Epithelial cell of umbilical artery (primary cell): ENCODE measurements around the gene PIANP. TPM values are rescaled to one million over a fixed set of nuclear protein-coding genes. Genes with fewer than 3 reads are reported as not detected.

Source experiments
- total RNA-seq: library from RNA; depleted of rRNA; stranded (reverse); fragments of >200 nt; gene quantifications from 2 replicates; pipeline ENCODE4 v1.2.3, GENCODE V29; 2014

The PIANP gene
- total RNA-seq = under 0.01 TPM in 1 of 2 replicates, not detected in the other

GRCh38 chr12:6700646-6701051 is at the start of gene PIANP:
Gene PIANP (minus strand): TSS chr12:6700815. CDS start chr12:6698061, 2,754 bp downstream.

GRCh38 chr12:6723607-6724408 is 23.2 kb upstream of the PIANP start, which contains the start of gene COPS7A:
Gene COPS7A (plus strand): TSS chr12:6724046. CDS start chr12:6724657, 611 bp downstream.

GRCh38 chr12:6688999-6689882 is 11.4 kb downstream of the PIANP start, which contains the start of gene ZNF384:
Gene ZNF384 (minus strand): TSS chr12:6689375. CDS start chr12:6679520, 9,855 bp downstream.

GRCh38 chr12:6662906-6663742 is 37.5 kb downstream of the PIANP start, which contains the start of gene ING4:
Gene ING4 (minus strand): TSS chr12:6663119. CDS start chr12:6663101, 18 bp downstream.

GRCh38 chr12:6647083-6647604 is 53.5 kb downstream of the PIANP start, which contains the start of gene ACRBP:
Gene ACRBP (minus strand): TSS chr12:6647432. CDS start chr12:6647366, 66 bp downstream.

Other genes with a start within 250 kb of the PIANP start
- gene TAPBPL, start 248.8 kb downstream of the PIANP start, total RNA-seq = 3.9 and 6.8 TPM in 2 replicates
- 2.3 and 2.7 TPM in 2 replicates for gene VAMP1, start 230.1 kb downstream of the PIANP start, total RNA-seq
- gene MRPL51, start 207.6 kb downstream of the PIANP start, total RNA-seq = 109 and 117 TPM in 2 replicates
- gene NCAPD2, start 206.7 kb downstream of the PIANP start, total RNA-seq = 44.8 and 62.3 TPM in 2 replicates
- gene GAPDH, start 166.3 kb downstream of the PIANP start, total RNA-seq = 4,775 and 7,237 TPM in 2 replicates
- gene IFFO1, start 144.8 kb downstream of the PIANP start, total RNA-seq = 7.6 and 7.8 TPM in 2 replicates
- 21.4 and 33.9 TPM in 2 replicates for gene NOP2, start 132.5 kb downstream of the PIANP start, total RNA-seq
- gene CHD4, start 93.4 kb downstream of the PIANP start, total RNA-seq = 143 and 200 TPM in 2 replicates
- gene LPAR5, start 64.9 kb downstream of the PIANP start, total RNA-seq = not detected in 2 replicates
- 0.32 and 0.46 TPM in 2 replicates for gene ACRBP, start 53.4 kb downstream of the PIANP start, total RNA-seq
- gene ING4, start 37.7 kb downstream of the PIANP start, total RNA-seq = 36.7 and 52.1 TPM in 2 replicates
- gene ZNF384, start 11.4 kb downstream of the PIANP start, total RNA-seq = 7.1 and 8.8 TPM in 2 replicates
- gene COPS7A, start 23.2 kb upstream of the PIANP start, total RNA-seq = 32.2 and 33.4 TPM in 2 replicates
- gene MLF2, start 52.3 kb upstream of the PIANP start, total RNA-seq = 89.3 and 94.7 TPM in 2 replicates
- gene PTMS, start 65.5 kb upstream of the PIANP start, total RNA-seq = 39.4 and 54.6 TPM in 2 replicates
- gene LAG3, start 71.7 kb upstream of the PIANP start, total RNA-seq = under 0.01 and 0.15 TPM in 2 replicates
- gene CD4, start 88.7 kb upstream of the PIANP start, total RNA-seq = not detected in 2 replicates
- 9.4 and 9.7 TPM in 2 replicates for gene GPR162, start 121.0 kb upstream of the PIANP start, total RNA-seq
- gene P3H3, start 127.6 kb upstream of the PIANP start, total RNA-seq = 81.9 and 98.6 TPM in 2 replicates
- gene GNB3, start 140.1 kb upstream of the PIANP start, total RNA-seq = 0.65 and 1.4 TPM in 2 replicates
- 12.7 and 13.2 TPM in 2 replicates for gene CDCA3, start 150.5 kb upstream of the PIANP start, total RNA-seq
- gene USP5, start 151.3 kb upstream of the PIANP start, total RNA-seq = 84.5 and 88.4 TPM in 2 replicates
- gene TPI1, start 166.7 kb upstream of the PIANP start, total RNA-seq = 1,011 and 1,271 TPM in 2 replicates
- gene SPSB2, start 172.5 kb upstream of the PIANP start, total RNA-seq = 3.2 and 4.1 TPM in 2 replicates
- 4.2 and 9.1 TPM in 2 replicates for gene LRRC23, start 204.0 kb upstream of the PIANP start, total RNA-seq
- 8.1 and 8.7 TPM in 2 replicates for gene ENO2, start 213.8 kb upstream of the PIANP start, total RNA-seq
- gene ATN1, start 227.1 kb upstream of the PIANP start, total RNA-seq = 9.1 and 16.6 TPM in 2 replicates
- not detected in 2 replicates for gene RNU7-1, start 243.0 kb upstream of the PIANP start, total RNA-seq
- 137 and 143 TPM in 2 replicates for gene C12orf57, start 243.2 kb upstream of the PIANP start, total RNA-seq